GM10847 (cell line): ENCODE measurements around the gene TRAP1.

ENCODE experiments used
- POLR2A ChIP-seq: IDR thresholded peaks from 2 replicates; pipeline ENCODE4 v1.6.1; 2011; ENCODE audit not compliant: insufficient read length; ENCODE audit errors: extremely low read depth

Gene TRAP1

GRCh38 chr16:3744018-3744417 lies 26.7 kb upstream of the TRAP1 start:
- no peak for TF ChIP-seq POLR2A

- TF ChIP-seq POLR2A = no peak
Observed at GRCh38 chr16:3740934-3741333, 23.6 kb upstream of the TRAP1 start.

GRCh38 chr16:3740186-3740585 lies 22.9 kb upstream of the TRAP1 start:
- TF ChIP-seq POLR2A = no peak

DNA sequence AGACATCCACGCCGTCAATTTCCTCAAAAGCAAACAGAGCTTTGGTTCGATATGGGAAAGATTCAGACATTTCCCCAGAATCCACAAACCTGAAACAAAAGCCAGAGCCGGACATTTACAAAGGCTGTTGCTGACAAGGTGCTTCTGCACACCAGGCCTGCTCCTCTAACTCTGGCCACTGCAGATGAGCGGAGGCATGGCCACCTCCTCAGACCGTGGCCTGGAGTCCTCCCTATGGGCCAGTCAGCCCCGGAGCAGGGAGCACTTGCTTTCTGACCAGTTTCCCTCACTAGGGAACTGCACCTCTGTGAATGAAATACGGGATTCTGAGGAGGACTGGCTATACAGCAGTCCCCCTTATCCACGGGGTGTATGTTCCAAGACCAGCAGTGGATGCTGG lies 22.3 kb upstream of the TRAP1 start:
- TF ChIP-seq POLR2A = no peak

GRCh38 chr16:3738541-3738940 lies 21.2 kb upstream of the TRAP1 start:
- TF ChIP-seq POLR2A = no peak

DNA sequence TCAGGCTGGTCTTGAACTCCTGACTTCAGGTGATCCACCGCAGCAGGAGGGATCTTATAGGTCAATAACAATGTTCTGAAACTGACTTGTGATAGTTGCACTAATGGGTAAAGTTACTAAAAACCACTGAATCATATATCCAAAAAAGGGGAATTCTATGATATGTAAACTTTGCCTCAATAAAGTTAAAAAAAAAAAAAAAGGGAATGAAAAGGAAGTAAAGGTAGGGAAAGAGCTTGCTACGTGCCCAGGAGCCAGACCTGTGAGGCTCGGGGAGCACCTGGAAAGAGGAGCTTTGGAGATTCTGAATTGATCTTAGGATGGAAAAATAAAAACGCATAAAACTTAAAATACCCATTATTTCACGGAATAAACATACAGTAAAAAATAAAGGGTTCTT lies 20.8 kb upstream of the TRAP1 start:
- no peak for TF ChIP-seq POLR2A

GRCh38 chr16:3737181-3737580 lies 19.9 kb upstream of the TRAP1 start:
- no peak for TF ChIP-seq POLR2A

DNA sequence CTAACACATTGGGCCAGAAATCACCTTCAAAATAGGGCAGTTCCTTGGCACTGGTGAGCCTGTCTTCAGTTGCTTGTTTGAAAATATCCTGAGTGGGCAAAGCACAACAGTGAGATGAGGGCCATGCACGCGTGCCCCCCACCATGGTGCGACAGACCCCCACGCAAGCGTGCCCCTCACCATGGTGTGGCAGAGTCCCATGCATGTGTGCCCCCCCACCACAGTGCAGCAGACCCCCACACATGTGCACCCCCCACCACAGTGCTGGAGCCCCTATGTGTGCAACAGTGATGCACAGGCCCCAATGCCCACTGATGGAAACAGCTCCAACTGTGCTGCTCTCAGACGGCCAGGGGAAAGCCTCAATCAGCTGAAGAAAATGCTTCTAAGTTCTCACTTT lies 18.8 kb upstream of the TRAP1 start:
- TF ChIP-seq POLR2A = no peak

GRCh38 chr16:3735541-3735940 lies 18.2 kb upstream of the TRAP1 start:
- TF ChIP-seq POLR2A = no peak

DNA sequence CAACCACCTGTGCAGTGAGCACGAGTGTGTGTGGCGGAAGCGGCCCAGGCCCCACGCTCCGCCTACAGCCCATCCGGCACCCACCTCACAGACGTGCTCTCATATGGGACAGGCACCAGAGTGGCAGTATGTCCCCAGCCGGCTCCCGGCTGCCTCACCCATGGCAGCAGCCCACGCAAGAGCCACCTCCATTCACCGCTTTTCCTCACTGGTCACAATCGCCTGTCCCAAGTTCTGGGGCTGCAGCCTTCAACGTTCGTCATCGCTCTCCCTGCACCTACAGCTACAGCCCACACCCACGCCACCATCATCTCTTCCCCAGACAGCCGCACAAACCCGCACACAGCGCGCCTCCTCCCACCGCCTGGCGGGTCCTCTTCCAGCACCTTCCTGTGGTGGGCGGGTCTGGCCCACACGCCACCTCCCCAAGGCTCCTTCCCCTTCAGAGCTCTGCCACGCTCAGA lies 17.5 kb upstream of the TRAP1 start:
- TF ChIP-seq POLR2A = no peak

- no peak for TF ChIP-seq POLR2A
Observed at GRCh38 chr16:3734084-3734757, 16.9 kb upstream of the TRAP1 start.

DNA sequence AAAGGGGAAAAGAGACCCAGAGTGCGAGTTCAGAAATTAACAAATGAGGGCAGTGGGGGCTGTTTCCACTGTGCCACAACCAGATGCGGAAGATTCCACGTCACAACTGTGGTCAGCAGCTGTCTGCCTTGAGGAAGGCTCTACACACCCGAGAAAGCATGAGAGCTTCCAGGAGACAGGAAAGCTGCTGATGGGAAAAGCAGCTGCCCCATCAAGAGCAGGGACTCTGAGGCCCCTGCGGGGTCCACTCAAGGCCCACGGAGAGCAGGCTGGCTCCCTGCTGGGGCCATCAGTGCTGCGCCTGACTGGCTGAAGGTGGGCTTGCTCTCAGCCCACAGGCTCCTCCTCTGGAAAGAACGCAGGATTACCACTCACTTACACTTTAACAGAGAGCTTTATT lies 14.8 kb upstream of the TRAP1 start:
- TF ChIP-seq POLR2A = no peak

- TF ChIP-seq POLR2A = no peak
Observed at GRCh38 chr16:3731126-3731935, 14.0 kb upstream of the TRAP1 start.

- TF ChIP-seq POLR2A = no peak
Observed at GRCh38 chr16:3730161-3731125, 13.1 kb upstream of the TRAP1 start.
